H9 (cell line): ENCODE results near the gene TTLL13. TPM values are rescaled to one million over a fixed set of nuclear protein-coding genes. Genes with fewer than 3 reads are reported as not detected.

Experiments used
- DNase-seq: peaks from one replicate; pipeline ENCODE4 v3.0.0-alpha.2; 2017
- H2AFZ ChIP-seq: one replicate; pipeline ENCODE4 v1.6.1; 2013; ENCODE audit warnings: mild to moderate bottlenecking, low read length, control low read depth, moderate library complexity
- H2AK5ac ChIP-seq: 2 replicates; pipeline ENCODE4 v1.6.1; 2013; ENCODE audit warnings: low read length, control low read depth, mixed read lengths; ENCODE audit not compliant: insufficient read length
- H2BK120ac ChIP-seq: one replicate; pipeline ENCODE4 v1.6.1; 2013; ENCODE audit warnings: low read depth, mild to moderate bottlenecking, low read length, control low read depth, inconsistent platforms; ENCODE audit not compliant: poor library complexity, severe bottlenecking
- H2BK12ac ChIP-seq: 2 replicates; pipeline ENCODE4 v1.6.1; 2013; ENCODE audit warnings: low read length, control low read depth, mixed read lengths, low read depth; ENCODE audit not compliant: insufficient read length
- H2BK15ac ChIP-seq: 2 replicates; pipeline ENCODE4 v1.6.1; 2013; ENCODE audit warnings: low read depth, low read length, control low read depth
- H2BK20ac ChIP-seq: one replicate; pipeline ENCODE4 v1.6.1; 2013; ENCODE audit warnings: low read depth, mild to moderate bottlenecking, low read length, control low read depth, inconsistent platforms; ENCODE audit not compliant: poor library complexity, severe bottlenecking
- H2BK5ac ChIP-seq: 2 replicates; pipeline ENCODE4 v1.6.1; 2013; ENCODE audit warnings: low read length, control low read depth, mixed read lengths; ENCODE audit not compliant: insufficient read length
- H3K14ac ChIP-seq: 2 replicates; pipeline ENCODE4 v1.6.1; 2013; ENCODE audit warnings: low read length, control low read depth; ENCODE audit not compliant: insufficient read depth
- H3K18ac ChIP-seq: 2 replicates; pipeline ENCODE4 v1.6.1; 2013; ENCODE audit warnings: low read depth, mild to moderate bottlenecking, mixed read lengths, low read length, control low read depth; ENCODE audit not compliant: insufficient read length
- H3K23ac ChIP-seq: 2 replicates; pipeline ENCODE4 v1.6.1; 2013; ENCODE audit warnings: low read length, control low read depth, mixed read lengths, low read depth; ENCODE audit not compliant: insufficient read length
- H3K23me2 ChIP-seq: 2 replicates; pipeline ENCODE4 v1.6.1; 2013; ENCODE audit warnings: low read depth, mild to moderate bottlenecking, mixed read lengths, low read length, control low read depth; ENCODE audit not compliant: insufficient read length, poor library complexity, severe bottlenecking
- H3K27ac ChIP-seq: 2 replicates; pipeline ENCODE4 v1.5.1; 2013; ENCODE audit warnings: low read length, control low read depth, mixed read lengths, low read depth; ENCODE audit not compliant: insufficient read length
- H3K27me3 ChIP-seq: 2 replicates; pipeline ENCODE4 v1.6.1; 2013; ENCODE audit warnings: low read length, control low read depth, inconsistent platforms; ENCODE audit not compliant: insufficient read depth
- H3K4ac ChIP-seq: 2 replicates; pipeline ENCODE4 v1.6.1; 2013; ENCODE audit warnings: low read depth, mild to moderate bottlenecking, control low read depth, inconsistent platforms, low read length, moderate library complexity
- H3K4me1 ChIP-seq: 2 replicates; pipeline ENCODE4 v1.6.1; 2013; ENCODE audit warnings: low read length, control low read depth, inconsistent platforms; ENCODE audit not compliant: insufficient read depth
- H3K4me2 ChIP-seq: 2 replicates; pipeline ENCODE4 v1.6.1; 2013; ENCODE audit warnings: low read length, control low read depth, mixed read lengths; ENCODE audit not compliant: insufficient read length, insufficient read depth
- H3K56ac ChIP-seq: 2 replicates; pipeline ENCODE4 v1.6.1; 2013; ENCODE audit warnings: low read depth, mild to moderate bottlenecking, mixed read lengths, low read length, control low read depth; ENCODE audit not compliant: insufficient read length
- H3K79me1 ChIP-seq: 2 replicates; pipeline ENCODE4 v1.6.1; 2013; ENCODE audit warnings: low read depth, mild to moderate bottlenecking, moderate library complexity, low read length, control low read depth, inconsistent platforms; ENCODE audit not compliant: insufficient read depth, poor library complexity, severe bottlenecking
- H3K79me2 ChIP-seq: 2 replicates; pipeline ENCODE4 v1.6.1; 2013; ENCODE audit warnings: low read length, control low read depth, inconsistent platforms; ENCODE audit not compliant: insufficient read depth
- H3K9ac ChIP-seq: 2 replicates; pipeline ENCODE4 v1.6.1; 2013; ENCODE audit warnings: low read length, control low read depth, mixed read lengths; ENCODE audit not compliant: insufficient read length; ENCODE audit errors: extremely low read depth
- H3K9me3 ChIP-seq: one replicate; pipeline ENCODE4 v1.6.1; 2013; ENCODE audit warnings: low read depth, low read length, inconsistent platforms; ENCODE audit not compliant: control insufficient read depth
- H3T11ph ChIP-seq: one replicate; pipeline ENCODE4 v1.6.1; 2013; ENCODE audit warnings: mild to moderate bottlenecking, low read length, control low read depth, inconsistent platforms
- H4K20me1 ChIP-seq: one replicate; pipeline ENCODE4 v1.6.1; 2013; ENCODE audit not compliant: control insufficient read depth, insufficient read length, insufficient read depth
- H4K5ac ChIP-seq: 2 replicates; pipeline ENCODE4 v1.6.1; 2013; ENCODE audit warnings: low read depth, mild to moderate bottlenecking, mixed read lengths, low read length, control low read depth; ENCODE audit not compliant: insufficient read length
- H4K8ac ChIP-seq: replicated peaks from 2 replicates; pipeline ENCODE4 v1.6.1; 2013; ENCODE audit warnings: low read length, control low read depth, mixed read lengths, low read depth; ENCODE audit not compliant: insufficient read length
- H4K91ac ChIP-seq: 2 replicates; pipeline ENCODE4 v1.6.1; 2013; ENCODE audit warnings: low read depth, mild to moderate bottlenecking, moderate library complexity, mixed read lengths, low read length, control low read depth; ENCODE audit not compliant: insufficient read length
- H3K27ac Mint-ChIP-seq, 3 experiments: 2 replicates in 2 of 3; 3 replicates in 1 of 3; pipeline ENCODE4 v1.8.0; 2020 to 2021; ENCODE audit warnings: mixed read lengths in 3 of 3, mild to moderate bottlenecking in 1 of 3, moderate library complexity in 1 of 3
- H3K27me3 Mint-ChIP-seq: 2 replicates; pipeline ENCODE4 v1.8.0; 2021; ENCODE audit warnings: low read depth, mild to moderate bottlenecking, moderate library complexity, mixed read lengths
- H3K36me3 Mint-ChIP-seq, 3 experiments: 2 replicates in 2 of 3; 3 replicates in 1 of 3; pipeline ENCODE4 v1.8.0; 2020 to 2021; ENCODE audit warnings: low read depth in 3 of 3, mixed read lengths in 3 of 3; ENCODE audit not compliant: insufficient read depth in 1 of 3
- H3K4me1 Mint-ChIP-seq, 2 experiments: 2 replicates each; pipeline ENCODE4 v1.8.0; 2020; ENCODE audit warnings: mixed read lengths in 2 of 2
- H3K4me3 Mint-ChIP-seq, 2 experiments: 2 replicates in 1 of 2; 3 replicates in 1 of 2; pipeline ENCODE4 v1.8.0; 2020 to 2021; ENCODE audit warnings: mild to moderate bottlenecking in 2 of 2, mixed read lengths in 2 of 2, moderate library complexity in 1 of 2
- H3K9me3 Mint-ChIP-seq, 2 experiments: 2 replicates in 1 of 2; 3 replicates in 1 of 2; pipeline ENCODE4 v1.8.0; 2020; ENCODE audit warnings: mild to moderate bottlenecking in 2 of 2, mixed read lengths in 2 of 2, moderate library complexity in 1 of 2
- CTCF ChIP-seq: fragments of 200-600 bp; sonication (generic); conservative IDR thresholded peaks from 3 replicates; pipeline ENCODE4 v1.8.0; 2021; ENCODE audit warnings: antibody characterized with exemption, mild to moderate bottlenecking
- WGBS: extraction: QIAGEN DNeasy Blood & Tissue Kit; methylation state at CpG from one replicate; pipeline ENCODE4 v1.1.7; 2013; ENCODE audit warnings: missing lambda C conversion rate, low lambda C conversion rate, mixed read lengths; ENCODE audit not compliant: insufficient read length; ENCODE audit errors: extremely low coverage; 5-methylcytosine and 5-hydroxymethylcytosine counted together
- total RNA-seq: library from RNA; stranded (reverse); gene quantifications from 2 replicates; pipeline ENCODE4 v1.2.1, GENCODE V29; 2021

TTLL13 gene
- total RNA-seq, 1 experiment from 2014 or later: not detected

DNA sequence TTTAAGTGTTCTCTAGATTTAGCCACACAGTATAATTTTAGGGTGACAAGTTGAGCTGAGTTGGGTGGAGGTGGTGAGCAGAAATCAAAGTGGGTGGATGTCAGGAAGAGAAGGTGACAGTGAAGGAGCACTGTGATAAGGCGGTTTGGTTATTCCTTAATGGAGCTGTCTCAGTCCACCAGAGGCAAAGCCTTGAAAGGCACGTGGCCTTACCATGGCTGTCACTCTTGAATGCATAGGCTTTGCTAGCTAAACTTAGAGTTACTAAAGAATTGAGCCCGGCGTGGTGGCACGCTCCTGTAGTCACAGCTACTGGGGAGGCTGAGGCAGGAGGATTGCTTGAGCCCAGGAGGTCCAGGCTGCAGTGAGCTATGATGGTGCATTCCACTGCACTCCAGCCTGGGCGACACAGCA lies 560 bp upstream of the TTLL13 start:
- H3K36me3 Mint-ChIP-seq: no peaks in the 10 kb centered on the region
- H4K8ac ChIP-seq: no peak overlapping the region
- H3T11ph ChIP-seq: no peak overlapping the region
- no peak overlapping the region for H3K23ac ChIP-seq
- H2BK20ac ChIP-seq: no peak overlapping the region
- TF ChIP-seq CTCF: no peak
- H3K9me3 ChIP-seq: no peaks in the 10 kb centered on the region
- H3K9me3 Mint-ChIP-seq: no peaks in the 10 kb centered on the region
- no peaks in the 10 kb centered on the region for H3K4me1 ChIP-seq
- H3K14ac ChIP-seq: no peak overlapping the region
- H2BK5ac ChIP-seq: no peak overlapping the region
- H2BK15ac ChIP-seq: no peak overlapping the region
- H3K79me1 ChIP-seq: no peaks in the 10 kb centered on the region
- H2AFZ ChIP-seq: no peak overlapping the region
- no peak overlapping the region for H3K56ac ChIP-seq
- peak overlapping the region; percentile 75 for H3K4me2 ChIP-seq
- H3K27ac Mint-ChIP-seq: no peak overlapping the region
- H3K4me3 Mint-ChIP-seq: peak overlapping the region; percentile 4 to 79; a peak in 3 of 5 replicates
- DNase-seq: no peak
- peaks cover 8% of the 10 kb centered on the region for H3K23me2 ChIP-seq
- no peak overlapping the region for H3K18ac ChIP-seq
- no peak overlapping the region for H2BK12ac ChIP-seq
- no peak overlapping the region for H3K9ac ChIP-seq
- no peak overlapping the region for H4K91ac ChIP-seq
- peaks cover 2% of the 10 kb centered on the region; the same call in 1 of the 2 replicates for H3K27me3 ChIP-seq
- H2AK5ac ChIP-seq: no peak overlapping the region
- WGBS: no CpG with 5 or more reads among the region's 6 CpGs
- H4K5ac ChIP-seq: no peak overlapping the region
- H3K4ac ChIP-seq: no peak overlapping the region
- H3K27ac ChIP-seq: no peak overlapping the region
- no peak overlapping the region for H2BK120ac ChIP-seq
- no peaks in the 10 kb centered on the region for H4K20me1 ChIP-seq
- peaks cover 19% of the 10 kb centered on the region for H3K27me3 Mint-ChIP-seq
- peaks cover 3 to 5% of the 10 kb centered on the region in 2 experiments; a peak in 3 of 4 replicates for H3K4me1 Mint-ChIP-seq
- no peaks in the 10 kb centered on the region for H3K79me2 ChIP-seq
